GM10266 (cell line): ENCODE measurements around the gene FRMD4A.

Source experiments
- DNase-seq: peaks from one replicate; pipeline ENCODE4 v3.0.0; 2012; ENCODE audit errors: extremely low spot score
- TF ChIP-seq, protein P1 (sequence below): IDR thresholded peaks from 2 replicates; pipeline ENCODE4 v1.5.1; 2012; ENCODE audit warnings: mild to moderate bottlenecking, low read depth; ENCODE audit not compliant: control insufficient read depth, insufficient read depth; ENCODE audit errors: missing control alignments

The FRMD4A gene

GRCh38 chr10:14125564-14125963, 205.2 kb downstream of the FRMD4A start:
- TF ChIP-seq, protein P1, sequence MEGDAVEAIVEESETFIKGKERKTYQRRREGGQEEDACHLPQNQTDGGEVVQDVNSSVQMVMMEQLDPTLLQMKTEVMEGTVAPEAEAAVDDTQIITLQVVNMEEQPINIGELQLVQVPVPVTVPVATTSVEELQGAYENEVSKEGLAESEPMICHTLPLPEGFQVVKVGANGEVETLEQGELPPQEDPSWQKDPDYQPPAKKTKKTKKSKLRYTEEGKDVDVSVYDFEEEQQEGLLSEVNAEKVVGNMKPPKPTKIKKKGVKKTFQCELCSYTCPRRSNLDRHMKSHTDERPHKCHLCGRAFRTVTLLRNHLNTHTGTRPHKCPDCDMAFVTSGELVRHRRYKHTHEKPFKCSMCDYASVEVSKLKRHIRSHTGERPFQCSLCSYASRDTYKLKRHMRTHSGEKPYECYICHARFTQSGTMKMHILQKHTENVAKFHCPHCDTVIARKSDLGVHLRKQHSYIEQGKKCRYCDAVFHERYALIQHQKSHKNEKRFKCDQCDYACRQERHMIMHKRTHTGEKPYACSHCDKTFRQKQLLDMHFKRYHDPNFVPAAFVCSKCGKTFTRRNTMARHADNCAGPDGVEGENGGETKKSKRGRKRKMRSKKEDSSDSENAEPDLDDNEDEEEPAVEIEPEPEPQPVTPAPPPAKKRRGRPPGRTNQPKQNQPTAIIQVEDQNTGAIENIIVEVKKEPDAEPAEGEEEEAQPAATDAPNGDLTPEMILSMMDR, result no peak
- DNase-seq, result no peak

- TF ChIP-seq, protein P1, result no peak
- no peak for DNase-seq
These were observed 205.8 kb downstream of the FRMD4A start for GRCh38 chr10:14124941-14125340.

- TF ChIP-seq, protein P1, result no peak
- no peak for DNase-seq
These were observed 207.6 kb downstream of the FRMD4A start for GRCh38 chr10:14123139-14123538.

DNA sequence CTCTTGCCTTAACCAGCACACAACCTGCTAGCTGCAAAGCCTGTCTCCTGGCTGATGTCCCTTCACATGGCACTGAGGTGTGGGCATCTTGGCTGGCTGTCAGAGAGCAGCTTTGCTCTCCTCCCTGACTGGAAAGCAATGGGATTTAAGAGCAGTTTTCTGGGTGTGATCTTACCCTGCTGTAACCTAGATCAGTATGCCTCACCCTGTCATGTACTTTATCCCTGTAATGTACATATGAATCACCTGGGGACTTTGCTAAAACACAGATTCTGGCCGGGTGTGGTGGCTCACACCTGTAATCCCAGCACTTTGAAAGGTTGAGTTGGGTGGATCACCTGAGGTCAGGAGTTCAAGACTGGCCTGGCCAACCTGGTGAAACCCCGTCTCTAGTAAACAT, 209.9 kb downstream of the FRMD4A start:
- no peak for DNase-seq
- TF ChIP-seq, protein P1, result no peak

DNA sequence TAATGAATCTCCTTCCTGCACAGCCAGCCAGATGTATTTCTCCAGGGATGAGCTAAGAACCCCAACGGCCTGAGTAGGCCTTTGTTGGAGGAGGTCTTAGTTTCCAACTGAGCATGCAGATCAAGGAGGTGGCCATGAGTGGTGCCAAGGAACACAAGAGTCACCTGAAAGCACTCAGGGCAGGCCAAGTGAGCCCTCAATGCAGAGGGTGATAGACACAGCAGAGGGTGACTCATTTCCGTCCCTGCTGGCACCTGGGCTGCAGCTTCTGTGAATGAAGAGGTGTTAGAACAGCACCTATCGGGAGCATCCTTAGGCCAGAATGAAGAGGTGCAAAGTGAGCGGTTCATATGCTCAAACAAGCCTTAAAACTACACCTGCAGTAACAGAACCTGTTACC, 211.8 kb downstream of the FRMD4A start:
- no peak for DNase-seq
- TF ChIP-seq, protein P1, result no peak

- TF ChIP-seq, protein P1, result no peak
- no peak for DNase-seq
These were observed 213.9 kb downstream of the FRMD4A start for GRCh38 chr10:14116837-14117236.

- no peak for DNase-seq
- TF ChIP-seq, protein P1, result no peak
These were observed 214.7 kb downstream of the FRMD4A start for GRCh38 chr10:14116021-14116420.
